Fibroblast of mammary gland (primary cell): ENCODE data around the gene PRKAR2A.
"Not testable (repeated sequence)": the region's sequence is repeated elsewhere in the genome, so short reads cannot be mapped to it uniquely, and the experiment has no call there.

Experiments
- DNase-seq: peaks from one replicate; pipeline ENCODE4 v3.0.0-alpha.2; 2010; ENCODE audit warnings: low read depth
- H3K4me3 ChIP-seq: 2 replicates; pipeline ENCODE4 v1.5.1; 2011; ENCODE audit warnings: low read depth, mild to moderate bottlenecking, low read length, moderate library complexity; ENCODE audit not compliant: control insufficient read depth
- CTCF ChIP-seq: conservative IDR thresholded peaks from 2 replicates; pipeline ENCODE4 v1.5.1; 2011; ENCODE audit warnings: low read depth, low read length, inconsistent platforms; ENCODE audit not compliant: control insufficient read depth, insufficient read depth

Gene PRKAR2A

DNA sequence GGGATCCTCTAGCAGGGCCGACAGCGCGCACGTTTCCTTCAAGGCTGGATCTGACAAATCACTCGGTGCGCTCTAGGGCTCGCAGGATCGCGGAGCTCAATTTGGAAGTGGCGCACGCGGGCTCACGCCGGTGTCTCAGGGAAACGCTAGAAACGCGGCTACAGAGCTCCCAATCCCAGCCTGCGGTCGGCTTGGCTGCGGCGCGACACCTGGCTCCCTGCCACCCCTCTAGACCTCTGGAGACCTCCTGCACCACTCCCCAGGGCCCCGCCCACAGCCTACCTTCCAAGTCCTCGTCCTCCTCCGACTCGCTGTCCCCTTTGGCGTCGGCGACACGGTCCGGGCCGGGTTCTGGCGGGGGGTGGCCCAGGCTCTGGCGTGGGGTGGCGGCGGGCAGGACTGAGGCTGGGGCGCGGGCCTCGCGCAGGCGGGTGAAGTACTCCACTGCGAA lies 596 bp downstream of the PRKAR2A start:
- H3K4me3 ChIP-seq = peak overlapping the region; percentile 78
- DNase-seq = peak; percentile 75
- TF ChIP-seq CTCF = no peak

DNA sequence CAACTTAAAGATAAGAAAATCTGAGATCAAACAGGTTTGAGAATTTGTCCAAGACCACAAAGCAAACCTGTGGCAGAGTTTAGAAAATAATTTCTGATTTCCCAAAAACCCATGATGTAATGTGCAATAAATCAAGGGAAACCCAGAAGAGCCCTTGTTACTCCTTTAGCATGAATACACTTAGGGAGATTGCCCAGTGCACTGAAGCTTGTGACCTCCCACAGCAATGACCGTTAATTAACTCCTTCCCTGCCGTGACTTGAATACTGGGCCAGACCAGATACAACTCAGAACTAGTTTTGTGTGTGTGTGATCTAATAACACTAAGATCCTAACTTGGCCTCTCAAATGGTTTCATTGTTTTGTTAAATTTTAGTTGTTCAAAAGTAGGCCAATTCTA lies 2.5 kb downstream of the PRKAR2A start:
- no peak for TF ChIP-seq CTCF
- peak; percentile 59 for DNase-seq
- peak overlapping the region; percentile 27 for H3K4me3 ChIP-seq

DNA sequence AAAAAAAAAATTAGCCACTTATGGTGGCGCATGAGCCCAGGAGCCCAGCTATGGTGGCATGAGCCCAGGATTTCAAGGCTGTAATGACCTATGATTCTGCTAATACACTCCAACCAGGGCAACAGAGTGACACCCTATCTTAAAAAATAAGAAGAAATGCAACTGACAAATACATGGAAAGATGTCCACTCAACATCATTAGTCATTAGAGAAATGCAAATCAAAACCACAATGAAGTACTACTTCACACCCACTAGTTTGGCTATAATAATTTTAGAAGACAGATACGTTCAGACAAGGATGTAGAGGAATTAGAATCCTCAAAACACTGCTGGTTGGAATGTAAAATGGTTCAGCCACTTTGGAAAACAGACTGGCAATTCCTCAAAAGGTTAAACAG lies 10.5 kb downstream of the PRKAR2A start:
- DNase-seq = no peak
- TF ChIP-seq CTCF = no peak
- no peak overlapping the region for H3K4me3 ChIP-seq

- TF ChIP-seq CTCF = no peak
- no peak for DNase-seq
- no peak overlapping the region for H3K4me3 ChIP-seq
Measured at GRCh38 chr3:48835650-48836366, 11.9 kb downstream of the PRKAR2A start.

GRCh38 chr3:48832684-48833083 lies 15.0 kb downstream of the PRKAR2A start:
- TF ChIP-seq CTCF = no peak
- DNase-seq = peak; percentile 29
- no peak overlapping the region for H3K4me3 ChIP-seq

- H3K4me3 ChIP-seq = no peak overlapping the region
- no peak for DNase-seq
- no peak for TF ChIP-seq CTCF
Measured at GRCh38 chr3:48830715-48831114, 17.0 kb downstream of the PRKAR2A start.

- not testable (repeated sequence) for H3K4me3 ChIP-seq, DNase-seq
Measured at GRCh38 chr3:48829525-48829924, 18.1 kb downstream of the PRKAR2A start.

GRCh38 chr3:48827874-48828273 lies 19.8 kb downstream of the PRKAR2A start:
- H3K4me3 ChIP-seq, DNase-seq: not testable (repeated sequence)
